Skeletal muscle tissue (tissue), 4 donors: ENCODE data around the gene TIFAB. TPM values are rescaled to one million over a fixed set of nuclear protein-coding genes. Genes with fewer than 3 reads are reported as not detected.

ENCODE experiments used
- H3K27ac ChIP-seq: one replicate; pipeline ENCODE4 v1.7.0; 2013; ENCODE audit warnings: mild to moderate bottlenecking, low read depth, low read length, inconsistent platforms
- H3K27me3 ChIP-seq, 3 donors: one replicate each; pipeline ENCODE4 v1.7.0; 2013; ENCODE audit warnings: low read length in 3 of 3; ENCODE audit not compliant: control insufficient read depth in 3 of 3, insufficient read depth in 3 of 3
- H3K36me3 ChIP-seq, 3 donors: one replicate each; pipeline ENCODE4 v1.7.0; 2013; ENCODE audit warnings: low read length in 3 of 3; ENCODE audit not compliant: control insufficient read depth in 3 of 3, insufficient read depth in 3 of 3
- H3K4me1 ChIP-seq, 3 donors: one replicate each; pipeline ENCODE4 v1.7.0; 2013; ENCODE audit warnings: low read length in 3 of 3, mild to moderate bottlenecking in 3 of 3; ENCODE audit not compliant: control insufficient read depth in 3 of 3, insufficient read depth in 3 of 3
- H3K4me3 ChIP-seq, 3 donors: one replicate each; pipeline ENCODE4 v1.7.0; 2013; ENCODE audit warnings: low read length in 3 of 3
- H3K9ac ChIP-seq, 3 donors: one replicate each; pipeline ENCODE4 v1.7.0; 2013; ENCODE audit warnings: low read length in 3 of 3, mild to moderate bottlenecking in 3 of 3, moderate library complexity in 2 of 3, low read depth in 1 of 3
- H3K9me3 ChIP-seq, 3 donors: one replicate each; pipeline ENCODE4 v1.7.0; 2013; ENCODE audit warnings: low read length in 3 of 3; ENCODE audit not compliant: control insufficient read depth in 3 of 3
- total RNA-seq: library from RNA; depleted of rRNA; stranded (reverse); fragments of >200 nt; gene quantifications from one replicate; pipeline ENCODE4 v1.2.3, GENCODE V29; 2014
- donor health status: Osteomylitis.

Gene TIFAB
- total RNA-seq, 1 donor from 2014 or later = 0.52 TPM

- no peak overlapping the region for H3K27ac ChIP-seq
Observed at GRCh38 chr5:135471726-135472125, 19.6 kb upstream of the TIFAB start.

GRCh38 chr5:135469911-135470310, 17.8 kb upstream of the TIFAB start:
- no peaks in the 10 kb centered on the region for H3K36me3 ChIP-seq
- H3K9ac ChIP-seq = no peak overlapping the region
- H3K9me3 ChIP-seq = no peaks in the 10 kb centered on the region
- H3K27ac ChIP-seq = no peak overlapping the region
- H3K4me1 ChIP-seq = peaks cover 4 to 9% (median 4%) of the 10 kb centered on the region in 3 donors
- H3K4me3 ChIP-seq = no peak overlapping the region
- peaks cover 20 to 44% (median 43%) of the 10 kb centered on the region in 3 donors for H3K27me3 ChIP-seq

More at GRCh38 chr5:135471726-135472125, 19.6 kb upstream of the TIFAB start:
- H3K4me1 ChIP-seq = peaks cover 0 to under 1% (median 0%) of the 10 kb centered on the region in 3 donors
- H3K9me3 ChIP-seq = no peaks in the 10 kb centered on the region
- no peak overlapping the region for H3K9ac ChIP-seq
- no peak overlapping the region for H3K4me3 ChIP-seq
- no peaks in the 10 kb centered on the region for H3K36me3 ChIP-seq
- peaks cover 15 to 39% (median 28%) of the 10 kb centered on the region in 3 donors for H3K27me3 ChIP-seq

- Histone ChIP-seq H3K27me3 (peaks cover 20 to 44% (median 39%) of the 10 kb centered on the region in 3 donors), H3K27ac (no peak overlapping the region), H3K4me1 (peaks cover 4 to 9% (median 4%) of the 10 kb centered on the region in 3 donors), H3K4me3 (no peak overlapping the region), H3K36me3 (no peaks in the 10 kb centered on the region), H3K9ac (no peak overlapping the region), H3K9me3 (no peaks in the 10 kb centered on the region)
Observed at GRCh38 chr5:135468541-135468940, 16.4 kb upstream of the TIFAB start.

- Histone ChIP-seq H3K4me3 (no peak overlapping the region), H3K9ac (no peak overlapping the region), H3K36me3 (no peaks in the 10 kb centered on the region), H3K9me3 (no peaks in the 10 kb centered on the region), H3K27ac (no peak overlapping the region), H3K4me1 (peaks cover 4 to 9% (median 4%) of the 10 kb centered on the region in 3 donors), H3K27me3 (peaks cover 20 to 43% (median 37%) of the 10 kb centered on the region in 3 donors)
Observed at GRCh38 chr5:135467871-135468485, 15.8 kb upstream of the TIFAB start.

GRCh38 chr5:135467051-135467625, 15.0 kb upstream of the TIFAB start:
- no peak overlapping the region for H3K9ac ChIP-seq
- peaks cover 4 to 9% (median 4%) of the 10 kb centered on the region in 3 donors for H3K4me1 ChIP-seq
- H3K4me3 ChIP-seq = no peak overlapping the region
- H3K27ac ChIP-seq = no peak overlapping the region
- H3K27me3 ChIP-seq = peaks cover 20 to 42% (median 37%) of the 10 kb centered on the region in 3 donors
- no peaks in the 10 kb centered on the region for H3K36me3 ChIP-seq
- no peaks in the 10 kb centered on the region for H3K9me3 ChIP-seq

- Histone ChIP-seq H3K9ac (peak overlapping the region in 2 of 3 donors; percentile 47 to 71), H3K9me3 (no peaks in the 10 kb centered on the region), H3K36me3 (no peaks in the 10 kb centered on the region), H3K4me3 (peak overlapping the region; percentile 56 to 69 (median 56)), H3K4me1 (peaks cover 4 to 9% (median 4%) of the 10 kb centered on the region in 3 donors), H3K27ac (no peak overlapping the region), H3K27me3 (peaks cover 20 to 38% (median 35%) of the 10 kb centered on the region in 3 donors)
Observed at GRCh38 chr5:135466178-135467050, 14.3 kb upstream of the TIFAB start.

GRCh38 chr5:135465391-135466122, 13.4 kb upstream of the TIFAB start:
- H3K9me3 ChIP-seq = no peaks in the 10 kb centered on the region
- no peaks in the 10 kb centered on the region for H3K36me3 ChIP-seq
- H3K9ac ChIP-seq = no peak overlapping the region
- H3K27me3 ChIP-seq = peaks cover 20 to 38% (median 35%) of the 10 kb centered on the region in 3 donors
- no peak overlapping the region for H3K4me3 ChIP-seq
- H3K27ac ChIP-seq = no peak overlapping the region
- H3K4me1 ChIP-seq = peaks cover 4 to 9% (median 4%) of the 10 kb centered on the region in 3 donors

GRCh38 chr5:135462304-135462703, 10.2 kb upstream of the TIFAB start:
- Histone ChIP-seq H3K9me3 (no peaks in the 10 kb centered on the region), H3K4me3 (no peak overlapping the region), H3K4me1 (peaks cover 4 to 15% (median 4%) of the 10 kb centered on the region in 3 donors), H3K36me3 (no peaks in the 10 kb centered on the region), H3K27ac (no peak overlapping the region), H3K9ac (no peak overlapping the region), H3K27me3 (peaks cover 11 to 37% (median 27%) of the 10 kb centered on the region in 3 donors)

GRCh38 chr5:135461481-135462151, 9.5 kb upstream of the TIFAB start:
- Histone ChIP-seq H3K9me3 (no peaks in the 10 kb centered on the region), H3K27ac (no peak overlapping the region), H3K36me3 (no peaks in the 10 kb centered on the region), H3K9ac (no peak overlapping the region), H3K4me3 (no peak overlapping the region), H3K27me3 (peaks cover 4 to 31% (median 24%) of the 10 kb centered on the region in 3 donors), H3K4me1 (peaks cover 4 to 13% (median 4%) of the 10 kb centered on the region in 3 donors)
